LNCAP (cell line): ENCODE data around the gene PTPRT.

ENCODE experiments used
- CTCF ChIP-seq: fragments of 450-650 bp; IDR thresholded peaks from 2 replicates; pipeline ENCODE4 v1.5.1; 2017; ENCODE audit warnings: mild to moderate bottlenecking

PTPRT gene

DNA sequence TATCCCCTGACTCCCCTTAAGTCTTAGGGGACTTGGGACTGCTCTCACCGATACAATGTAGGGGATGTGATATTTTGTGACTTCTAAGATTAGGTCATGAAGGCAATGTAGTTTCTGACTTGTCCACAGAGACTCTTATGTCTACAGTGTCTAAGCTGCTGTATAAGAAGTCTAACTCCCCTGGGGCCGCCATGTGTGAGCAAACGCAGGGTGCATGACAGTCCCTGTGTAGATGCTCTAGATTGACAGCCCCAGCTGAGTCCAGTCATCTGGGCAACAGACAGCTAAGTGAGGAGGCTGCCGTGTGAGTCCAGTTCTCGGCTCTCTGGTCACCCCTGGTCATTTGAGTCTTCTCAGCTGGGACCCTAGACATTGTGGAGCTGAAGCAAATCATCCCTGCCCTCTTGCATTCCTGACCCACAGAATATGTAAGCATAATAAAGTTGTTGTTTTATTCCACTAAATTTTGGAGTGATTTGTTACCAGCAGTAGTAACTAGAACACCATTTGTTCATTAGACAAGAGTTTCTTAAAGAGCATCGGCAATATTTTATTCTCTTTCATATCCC is 828.2 kb downstream of the PTPRT start:
- no peak for TF ChIP-seq CTCF

DNA sequence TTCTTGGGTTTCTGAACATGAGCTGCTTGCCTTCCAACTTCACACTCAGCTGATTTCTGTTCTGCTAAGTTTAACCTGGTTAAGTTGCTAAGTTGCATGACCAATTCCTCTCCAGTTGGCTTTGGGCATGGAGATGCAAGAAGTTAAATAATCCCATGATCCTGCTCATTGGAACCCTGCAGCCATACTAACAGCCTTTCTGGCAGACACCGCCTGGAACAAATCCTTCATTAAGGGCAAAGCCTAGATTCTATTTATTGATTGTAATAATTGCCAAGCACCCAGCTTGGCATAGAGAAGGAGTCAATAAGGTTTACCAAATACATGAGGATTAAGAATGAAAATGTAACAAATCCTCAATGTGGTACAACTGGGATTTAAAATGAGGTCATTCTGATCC is 829.1 kb downstream of the PTPRT start:
- no peak for TF ChIP-seq CTCF

DNA sequence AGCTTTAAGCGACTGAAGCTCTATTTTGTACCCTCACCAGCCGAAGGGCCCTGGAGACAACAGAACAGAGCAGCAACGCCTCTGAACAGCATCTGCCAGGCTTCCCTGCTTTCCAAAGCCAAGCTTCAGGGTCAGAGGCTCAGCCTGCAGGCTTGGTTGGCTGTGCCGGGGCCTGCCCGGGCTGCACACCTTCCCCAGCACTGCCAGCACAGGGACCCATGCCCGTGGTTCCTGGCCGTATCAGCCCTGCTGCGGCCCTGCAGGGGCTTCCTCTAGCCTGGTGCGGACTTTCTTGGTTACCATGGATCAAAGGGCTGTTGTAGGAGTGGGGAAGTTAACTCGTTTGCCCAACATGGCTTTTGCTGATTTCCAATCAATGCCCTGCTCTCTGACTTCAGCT is 830.1 kb downstream of the PTPRT start:
- no peak for TF ChIP-seq CTCF

DNA sequence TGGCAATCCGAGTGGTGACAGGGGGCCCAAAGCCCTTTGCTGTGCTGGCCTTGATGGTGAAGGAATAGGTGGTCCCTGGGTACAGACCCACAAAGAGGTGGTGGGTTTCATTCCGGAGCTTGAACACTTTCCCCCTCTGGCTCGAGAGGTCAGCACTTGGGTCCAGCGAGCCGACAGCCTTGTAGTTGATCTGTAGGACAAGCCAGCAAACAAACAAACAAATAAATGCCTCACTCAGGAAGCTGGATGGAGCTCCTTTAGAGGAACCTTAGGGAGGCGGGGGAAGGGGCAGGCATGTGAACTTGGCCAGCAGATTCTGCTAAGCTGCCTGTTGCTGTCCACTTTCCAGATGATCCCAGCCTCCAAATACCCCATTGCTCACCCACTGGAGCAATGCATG is 837.6 kb downstream of the PTPRT start:
- TF ChIP-seq CTCF = no peak

DNA sequence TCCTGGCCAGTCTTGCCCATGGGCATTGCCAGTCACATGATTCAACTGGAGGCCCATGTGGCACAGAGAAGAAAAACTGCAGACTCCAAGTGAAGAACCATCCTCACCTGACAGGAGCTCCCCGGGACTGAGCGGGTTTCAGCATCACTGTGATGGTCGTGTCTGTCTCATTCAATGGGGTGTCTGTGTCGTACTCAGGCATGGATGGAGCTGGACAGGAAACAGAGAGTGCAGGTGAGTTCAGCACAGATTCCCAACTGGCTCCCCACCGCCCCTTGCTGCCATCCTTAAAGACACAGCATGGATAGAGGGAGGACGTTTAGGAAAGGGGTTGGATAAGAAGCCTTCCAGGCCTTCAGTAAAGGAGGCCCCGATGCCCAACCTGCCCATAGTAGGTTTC is 839.2 kb downstream of the PTPRT start:
- TF ChIP-seq CTCF = no peak

DNA sequence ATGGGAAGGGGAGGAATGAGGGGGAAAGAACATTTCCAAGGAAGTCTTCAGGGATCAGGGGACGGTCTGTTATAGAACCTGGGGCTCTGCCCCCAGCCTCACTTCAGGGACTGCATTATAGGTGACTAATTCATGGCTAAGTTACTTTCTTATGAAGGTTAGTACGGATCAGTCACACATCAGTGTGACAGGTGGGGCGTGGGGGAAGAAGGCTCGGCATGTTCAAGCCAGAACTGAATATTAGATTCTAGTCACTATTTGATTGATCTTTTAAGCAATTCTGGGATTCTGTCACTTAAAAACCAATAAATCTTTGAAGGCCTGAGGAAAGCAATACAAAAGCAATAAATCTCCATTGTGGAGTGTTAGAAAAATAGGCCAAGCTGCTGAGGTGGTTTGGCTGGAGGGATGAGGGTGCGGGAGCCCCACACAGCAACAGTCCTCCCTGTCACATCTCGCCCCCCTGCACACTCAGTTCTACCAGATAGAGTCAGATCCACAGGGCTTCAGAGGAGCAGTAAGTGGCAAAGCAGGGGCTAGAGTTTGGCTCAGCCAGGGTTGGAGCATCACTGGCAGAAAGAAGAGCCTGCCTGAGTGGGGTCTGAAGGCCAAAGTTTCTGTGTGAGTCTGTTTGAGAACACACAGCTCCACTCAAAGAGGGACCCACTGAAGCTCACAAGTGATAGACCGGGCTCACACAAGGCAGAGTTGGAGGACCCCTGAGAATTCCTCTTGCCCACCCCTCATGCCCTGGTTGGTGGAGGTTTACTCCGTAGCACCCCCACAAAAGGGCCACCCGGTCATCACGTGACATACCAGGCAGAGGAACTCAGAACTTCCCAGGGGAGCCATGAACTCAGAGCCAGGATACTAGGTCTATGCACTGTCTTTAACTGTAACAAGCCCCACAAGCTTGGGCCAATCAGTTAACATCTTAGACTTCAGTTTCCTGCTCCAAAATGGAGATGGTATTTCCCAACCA is 843.2 kb downstream of the PTPRT start:
- TF ChIP-seq CTCF = no peak

GRCh38 chr20:42341654-42342053 is 848.1 kb downstream of the PTPRT start:
- no peak for TF ChIP-seq CTCF
